Stimulated activated CD4-positive, alpha-beta T cell treated with anti-CD3 and anti-CD28 coated beads, Interleukin-1b, Interleukin-23, amount 100 ng/mL, for 4 hours (primary cell): ENCODE measurements around the gene MACROD2.

Source experiments
- DNase-seq, 2 donors: peaks; one replicate each; pipeline ENCODE4 v3.0.0-alpha.2; 2020; ENCODE audit warnings: low read depth in 2 of 2

MACROD2 gene

DNA sequence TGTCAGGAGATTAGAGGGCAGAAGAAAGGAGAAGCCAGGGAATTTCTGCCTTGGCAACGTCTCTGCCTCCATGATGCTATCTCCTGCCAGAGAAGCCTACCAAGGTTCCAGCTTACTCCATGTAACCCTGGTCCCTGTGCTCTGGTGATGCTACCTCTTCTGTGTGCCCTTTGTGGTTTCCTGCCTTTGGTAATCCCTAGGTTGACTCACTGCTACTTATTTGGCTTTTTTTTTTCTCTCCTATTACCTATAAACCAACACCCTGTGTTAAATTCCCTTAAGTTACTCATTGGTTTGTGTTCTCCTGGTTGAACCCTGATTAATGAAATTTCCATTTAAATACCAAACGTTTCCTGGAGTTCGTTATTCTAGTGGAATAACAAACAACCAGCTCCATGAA, 869.9 kb downstream of the MACROD2 start:
- DNase-seq = no peak

- DNase-seq = no peak
Measured at GRCh38 chr20:14865731-14866130, 870.4 kb downstream of the MACROD2 start.

- no peak for DNase-seq
Measured at GRCh38 chr20:14866841-14867514, 871.7 kb downstream of the MACROD2 start.

DNA sequence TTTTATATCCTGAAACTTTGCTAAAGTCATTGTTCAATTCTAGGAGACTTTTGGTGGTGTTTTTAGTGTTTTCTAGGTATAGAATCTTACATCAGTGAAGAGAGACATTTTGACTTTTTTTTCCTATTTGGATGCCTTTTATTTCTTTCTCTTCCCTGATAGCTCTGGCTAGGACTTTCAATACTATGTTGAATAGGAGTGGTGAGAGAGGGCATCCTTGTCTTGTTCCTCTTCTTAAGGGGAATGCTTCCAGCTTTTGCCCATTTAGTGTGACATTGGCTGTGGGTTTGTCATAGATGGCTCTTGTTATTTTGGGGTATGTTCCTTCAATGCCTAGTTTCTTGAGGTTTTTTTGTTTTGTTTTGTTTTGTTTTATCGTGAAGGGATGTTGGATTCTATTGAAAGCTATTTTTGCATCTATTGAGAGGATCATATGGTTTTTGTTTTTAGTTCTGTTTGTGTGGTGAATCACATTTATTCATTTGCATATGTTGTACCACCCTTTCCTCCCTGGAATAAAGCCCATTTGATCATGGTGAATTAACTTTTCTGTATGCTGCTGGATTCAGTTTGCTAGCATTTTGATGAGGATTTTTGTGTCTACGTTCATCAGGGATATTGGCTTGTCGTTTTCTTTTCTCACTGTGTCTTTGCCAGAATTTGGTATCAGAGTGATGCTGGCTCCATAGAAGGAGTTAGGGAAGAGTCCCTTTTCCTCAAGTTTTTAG, 882.1 kb downstream of the MACROD2 start:
- DNase-seq = no peak

GRCh38 chr20:14878676-14879019, 883.3 kb downstream of the MACROD2 start:
- no peak for DNase-seq

- DNase-seq = no peak
Measured at GRCh38 chr20:14879020-14879697, 883.8 kb downstream of the MACROD2 start.

- DNase-seq = no peak
Measured at GRCh38 chr20:14879839-14880238, 884.5 kb downstream of the MACROD2 start.

GRCh38 chr20:14881518-14881917, 886.2 kb downstream of the MACROD2 start:
- DNase-seq = no peak

DNA sequence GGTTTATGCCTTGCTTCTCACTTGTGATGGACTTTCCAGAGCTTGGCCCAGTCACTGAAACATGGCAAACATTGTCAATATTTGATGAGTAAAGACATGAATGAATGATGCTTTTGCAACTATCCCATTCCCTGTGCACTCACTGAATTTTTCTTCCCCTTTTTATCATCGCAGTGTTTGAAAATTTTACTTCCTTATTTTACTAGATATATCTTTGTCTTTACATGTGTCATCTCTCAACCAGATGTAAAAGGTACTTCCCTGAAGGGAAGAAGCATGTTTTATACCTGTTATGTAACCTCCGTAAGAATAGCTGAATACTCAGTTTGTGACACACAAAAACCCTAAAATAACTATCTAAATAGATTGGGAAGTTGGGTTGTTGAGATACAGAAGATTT, 886.8 kb downstream of the MACROD2 start:
- no peak for DNase-seq

DNA sequence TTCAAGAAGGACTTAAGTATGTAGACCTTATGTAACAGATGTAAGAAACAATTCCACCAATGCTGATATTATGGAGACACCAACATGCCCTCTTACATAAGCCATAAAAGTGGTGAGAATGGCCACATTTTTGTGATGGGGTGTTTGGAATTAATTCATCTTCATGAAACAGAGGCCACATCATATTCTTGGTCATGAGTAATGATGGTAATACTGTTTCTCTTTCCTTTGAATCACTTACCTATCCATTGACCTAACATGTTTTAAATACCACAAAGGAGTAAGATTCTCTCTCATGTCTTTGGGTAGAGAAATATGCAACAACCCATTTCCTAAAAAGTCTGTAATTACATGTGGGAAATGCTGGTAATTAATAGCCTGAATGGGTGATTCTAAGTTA, 887.5 kb downstream of the MACROD2 start:
- DNase-seq = no peak

DNA sequence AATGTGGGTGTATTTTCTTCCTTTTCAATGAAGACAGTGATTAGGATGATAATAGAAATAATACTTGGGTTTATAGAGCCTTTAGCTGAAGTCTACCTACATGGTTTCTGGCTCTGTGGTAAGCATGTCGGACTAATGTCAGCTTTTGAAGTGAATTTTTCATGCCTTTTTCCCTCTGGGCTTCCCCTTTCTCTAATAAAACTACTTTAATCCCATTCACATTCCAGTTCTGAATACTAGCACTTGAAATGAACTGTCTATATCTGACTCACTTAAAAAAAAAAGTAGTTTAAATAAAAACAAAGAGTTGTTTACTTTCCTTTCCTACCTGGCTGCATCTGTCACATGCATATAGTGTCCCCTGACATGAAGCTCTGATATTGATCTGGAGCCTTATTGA, 888.0 kb downstream of the MACROD2 start:
- no peak for DNase-seq

DNA sequence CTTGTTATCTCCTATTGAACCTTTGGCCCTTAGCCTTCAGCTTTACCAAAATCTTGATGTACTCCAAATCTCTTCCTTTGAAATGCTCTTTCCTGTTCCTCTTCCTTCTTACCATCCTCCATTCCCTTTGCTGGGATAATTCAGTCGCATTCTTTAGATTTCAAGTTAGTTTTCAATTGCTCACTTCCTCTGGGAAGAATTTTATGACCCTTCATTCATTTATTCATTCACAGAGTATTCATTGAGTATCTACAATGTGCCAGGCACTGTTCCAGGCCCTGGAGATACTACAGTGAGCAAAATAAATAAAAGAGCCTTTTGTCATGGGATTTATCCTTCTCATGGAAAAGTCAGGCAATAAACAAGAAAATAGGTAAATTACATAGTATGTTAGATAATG, 890.3 kb downstream of the MACROD2 start:
- DNase-seq = no peak

DNA sequence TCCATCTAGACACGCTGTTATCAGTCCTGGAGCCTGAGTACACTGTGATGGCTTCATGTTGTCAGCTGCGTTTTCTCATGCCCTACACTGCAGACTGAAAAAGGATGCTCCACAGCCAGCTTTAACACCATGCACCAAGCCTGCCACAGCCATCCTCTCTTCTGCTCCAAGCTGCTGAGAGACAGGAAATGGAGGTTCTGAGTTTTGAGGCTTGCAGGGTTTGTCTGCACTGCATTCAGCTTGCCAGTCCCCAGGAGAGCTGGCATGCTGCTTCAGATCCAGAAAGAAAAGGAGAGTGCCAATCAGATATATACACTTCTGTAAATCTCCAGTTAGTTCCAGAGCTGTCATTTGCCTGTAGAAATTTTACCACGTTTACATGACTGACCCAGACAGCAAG, 892.8 kb downstream of the MACROD2 start:
- DNase-seq = no peak

DNA sequence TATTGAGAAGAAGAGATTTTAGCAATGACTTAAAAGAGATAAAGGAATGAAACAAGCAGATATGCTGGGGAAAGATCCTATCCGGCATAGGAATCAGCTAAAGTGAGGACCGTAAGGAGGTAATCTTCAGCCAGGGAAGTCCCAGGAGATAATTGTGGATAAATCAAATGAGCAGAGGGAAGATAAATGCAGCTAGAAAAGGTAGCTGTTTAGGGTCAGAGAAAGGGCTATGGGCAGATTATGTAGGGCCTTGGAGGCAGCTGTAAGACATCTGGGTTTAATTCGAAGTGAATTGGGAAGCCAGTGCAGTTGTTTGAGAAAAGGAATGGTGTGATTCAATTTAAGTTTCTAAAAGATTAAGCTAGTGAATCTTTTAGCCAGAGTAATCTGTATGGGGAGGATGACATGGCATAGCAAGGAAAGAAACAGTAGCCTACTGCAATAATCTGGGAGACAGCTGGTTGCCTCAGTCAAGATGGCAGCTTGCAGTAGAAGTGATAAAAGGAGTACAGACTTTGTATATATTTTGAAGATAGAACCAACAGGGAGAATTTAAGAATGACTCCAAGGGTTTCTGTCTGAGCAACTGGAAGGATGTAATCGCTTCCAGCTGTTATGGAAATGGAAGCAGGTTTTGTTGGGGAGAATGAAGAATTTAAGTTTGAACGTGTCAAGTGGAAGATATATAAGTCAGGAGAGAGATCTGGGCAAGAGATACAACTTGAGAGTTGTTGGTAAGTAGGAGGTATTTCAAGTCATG, 894.4 kb downstream of the MACROD2 start:
- DNase-seq = no peak

DNA sequence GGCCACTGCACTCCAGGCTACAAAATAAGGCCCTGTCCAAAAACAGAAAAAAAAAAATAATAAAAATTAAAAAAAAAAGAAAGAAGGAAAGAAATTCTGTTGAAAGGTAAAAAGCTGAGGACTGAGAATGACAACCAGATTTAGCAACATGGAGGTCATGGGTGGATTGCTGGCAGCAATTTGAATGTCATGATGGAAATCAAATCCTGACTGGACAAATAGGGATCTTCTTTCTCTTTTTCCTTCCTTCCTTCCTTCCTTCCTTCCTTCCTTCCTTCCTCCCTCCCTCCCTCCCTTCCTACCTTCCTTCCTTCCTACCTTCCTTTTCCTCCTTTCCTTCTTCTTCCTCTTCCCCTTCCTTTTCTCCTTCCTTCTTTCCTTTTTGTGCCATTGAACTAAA, 895.4 kb downstream of the MACROD2 start:
- DNase-seq = no peak

DNA sequence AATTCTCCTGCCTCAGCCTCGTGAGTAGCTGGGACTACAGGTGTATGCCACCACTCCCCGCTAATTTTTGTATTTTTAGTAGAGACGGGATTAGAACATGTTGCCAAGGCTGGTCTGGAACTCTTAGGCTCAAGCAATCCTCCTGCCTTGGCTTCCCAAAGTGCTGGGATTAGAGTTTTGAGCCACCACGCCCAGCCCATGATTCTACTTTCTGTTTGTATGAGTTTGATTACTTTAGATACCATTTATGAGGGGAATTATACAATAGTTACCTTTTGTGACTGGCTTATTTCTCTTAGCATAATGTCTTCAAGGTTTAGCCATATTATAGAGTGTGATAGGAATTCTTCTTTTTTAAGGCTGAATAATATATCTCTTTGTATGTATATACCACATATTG, 897.5 kb downstream of the MACROD2 start:
- no peak for DNase-seq

GRCh38 chr20:14896569-14896968, 901.3 kb downstream of the MACROD2 start:
- DNase-seq = no peak

- no peak for DNase-seq
Measured at GRCh38 chr20:14897608-14898007, 902.3 kb downstream of the MACROD2 start.

- no peak for DNase-seq
Measured at GRCh38 chr20:14902432-14903089, 907.2 kb downstream of the MACROD2 start.

GRCh38 chr20:14906908-14907434, 911.7 kb downstream of the MACROD2 start:
- DNase-seq = no peak

- DNase-seq = no peak
Measured at GRCh38 chr20:14910126-14910525, 914.8 kb downstream of the MACROD2 start.
